GM18861 (cell line): ENCODE data around the gene RNF19B.

Experiments used
- ATAC-seq: cut with Tn5 transposase; IDR thresholded peaks from one replicate; pipeline ENCODE4 v1.9.1; 2021; ENCODE audit not compliant: unreplicated experiment

Gene RNF19B

DNA sequence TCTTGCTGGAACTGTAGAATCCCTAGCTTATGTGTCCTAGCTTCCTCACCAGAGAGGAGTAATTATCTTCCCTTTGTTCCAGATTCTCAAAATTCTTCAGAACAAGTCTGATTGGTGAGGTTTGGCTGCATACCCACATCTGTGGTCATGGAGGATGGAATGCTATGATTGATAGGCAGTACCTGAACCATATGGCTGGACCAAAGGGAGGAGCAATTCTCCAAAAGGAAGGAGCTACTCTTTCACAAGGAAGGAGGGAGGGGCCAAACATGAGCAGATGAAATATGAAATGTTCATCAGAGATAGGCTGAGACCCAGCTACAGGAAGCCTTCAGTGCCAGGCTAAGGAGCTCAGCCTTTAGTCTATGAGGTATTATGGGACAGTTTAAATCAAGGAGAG lies 5.0 kb upstream of the RNF19B start:
- no peak for ATAC-seq

DNA sequence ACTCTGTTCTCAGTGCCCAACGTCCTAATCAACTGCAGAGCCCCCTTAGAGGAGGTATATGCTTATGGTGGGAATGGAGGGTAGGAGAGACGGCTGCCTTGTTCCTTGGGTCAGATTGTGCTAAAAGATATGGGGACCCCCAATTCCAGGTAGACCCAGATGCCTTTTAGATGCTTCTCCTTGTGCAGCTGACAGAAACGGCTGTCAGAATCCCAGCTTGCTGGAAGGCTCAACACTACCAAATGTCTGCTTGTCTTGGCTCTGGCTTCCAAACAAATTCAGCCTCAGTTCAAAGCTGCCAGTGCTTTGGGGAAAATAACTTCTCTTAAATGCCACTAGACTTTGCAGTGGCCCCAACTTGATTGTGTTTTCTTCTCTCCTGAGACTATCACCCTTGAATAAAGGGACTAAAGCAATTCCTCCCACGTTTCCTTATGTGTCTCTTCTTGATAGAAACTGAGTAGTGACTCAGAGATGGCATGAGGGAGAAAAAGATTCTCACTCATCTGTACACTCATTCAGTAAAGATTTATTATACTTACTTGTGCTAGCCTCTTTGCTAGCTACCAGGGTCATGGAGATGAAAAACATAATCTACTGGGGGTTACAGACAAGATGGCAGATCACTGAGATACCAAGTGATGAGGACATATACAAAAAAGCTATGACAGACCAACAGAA lies 3.4 kb upstream of the RNF19B start:
- no peak for ATAC-seq

DNA sequence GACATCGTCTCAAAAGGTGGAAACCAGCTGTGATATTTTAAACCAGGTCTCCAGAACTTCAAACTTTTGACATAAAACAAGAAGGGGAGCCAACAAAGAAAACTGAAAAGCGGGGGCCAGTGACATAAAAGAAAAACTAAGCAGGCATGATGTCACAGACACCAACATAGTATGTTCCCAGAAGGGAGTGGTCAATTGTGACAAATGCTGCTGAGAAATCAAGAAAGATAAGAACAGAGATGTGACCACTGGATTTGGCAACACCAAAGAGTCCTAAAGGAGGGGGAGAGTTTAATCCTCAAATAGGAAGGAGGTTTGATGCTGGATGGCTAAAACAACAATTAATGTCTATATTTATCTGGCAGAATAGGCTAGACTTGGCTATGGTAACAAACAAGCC lies 2.3 kb upstream of the RNF19B start:
- no peak for ATAC-seq

DNA sequence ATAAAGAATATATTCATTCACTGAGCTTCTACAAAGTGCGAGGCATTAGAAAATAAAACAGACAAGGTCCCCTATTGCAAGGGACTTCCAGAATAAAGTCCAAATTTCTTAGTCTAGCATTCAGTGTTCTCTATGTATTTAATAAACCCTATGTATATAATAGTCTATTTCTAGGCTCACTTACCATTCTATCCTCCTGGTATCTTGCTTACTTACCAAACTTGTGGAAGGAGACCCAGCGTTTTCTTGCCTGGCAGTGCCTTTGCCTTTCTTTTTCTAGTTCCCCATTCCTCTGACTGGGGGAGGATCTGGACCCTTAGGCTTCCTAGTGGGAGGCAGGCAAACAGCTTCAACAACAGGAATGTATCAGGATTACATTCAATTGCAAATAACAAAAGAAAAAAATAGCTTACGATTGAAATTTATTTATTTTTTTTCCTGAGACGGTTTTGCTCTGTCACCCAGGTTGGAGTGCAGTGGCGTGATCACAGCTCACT lies 690 bp upstream of the RNF19B start:
- ATAC-seq, result no peak

DNA sequence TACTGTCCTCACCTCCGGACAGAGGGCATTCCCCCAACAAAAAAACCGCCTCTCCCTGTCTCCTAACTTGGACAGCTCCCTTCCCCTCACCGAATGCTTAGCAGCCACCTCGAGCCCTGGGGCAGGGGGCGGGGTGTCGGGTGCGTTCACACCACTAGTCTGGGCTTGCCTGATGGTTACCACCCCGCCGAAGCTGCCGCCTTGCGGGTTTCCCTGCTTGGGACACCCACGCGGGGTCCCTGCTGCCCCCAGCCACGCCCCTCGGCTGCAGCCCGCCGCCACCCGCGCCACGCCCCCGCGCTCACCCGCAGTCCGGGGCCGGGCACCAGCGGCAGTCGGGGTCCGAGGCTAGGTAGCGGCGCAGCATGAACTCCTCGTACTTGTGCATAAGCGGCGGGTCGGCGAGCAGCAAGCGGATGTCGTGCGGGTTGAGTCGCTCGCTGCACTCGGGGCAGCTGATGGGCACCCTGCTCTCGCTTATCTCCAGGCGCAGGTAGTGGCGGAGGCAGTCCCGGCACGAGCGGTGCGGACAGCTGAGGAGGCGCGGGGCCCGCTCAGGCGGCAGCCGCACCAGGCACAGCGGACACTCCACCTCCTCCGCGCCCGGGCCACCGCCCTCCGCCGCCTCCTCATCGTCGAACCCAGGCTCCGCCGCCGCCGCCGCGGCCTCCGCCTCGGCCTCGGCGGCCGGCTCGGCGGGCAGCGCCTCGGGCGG lies 706 bp downstream of the RNF19B start:
- ATAC-seq, result peak; percentile 8

DNA sequence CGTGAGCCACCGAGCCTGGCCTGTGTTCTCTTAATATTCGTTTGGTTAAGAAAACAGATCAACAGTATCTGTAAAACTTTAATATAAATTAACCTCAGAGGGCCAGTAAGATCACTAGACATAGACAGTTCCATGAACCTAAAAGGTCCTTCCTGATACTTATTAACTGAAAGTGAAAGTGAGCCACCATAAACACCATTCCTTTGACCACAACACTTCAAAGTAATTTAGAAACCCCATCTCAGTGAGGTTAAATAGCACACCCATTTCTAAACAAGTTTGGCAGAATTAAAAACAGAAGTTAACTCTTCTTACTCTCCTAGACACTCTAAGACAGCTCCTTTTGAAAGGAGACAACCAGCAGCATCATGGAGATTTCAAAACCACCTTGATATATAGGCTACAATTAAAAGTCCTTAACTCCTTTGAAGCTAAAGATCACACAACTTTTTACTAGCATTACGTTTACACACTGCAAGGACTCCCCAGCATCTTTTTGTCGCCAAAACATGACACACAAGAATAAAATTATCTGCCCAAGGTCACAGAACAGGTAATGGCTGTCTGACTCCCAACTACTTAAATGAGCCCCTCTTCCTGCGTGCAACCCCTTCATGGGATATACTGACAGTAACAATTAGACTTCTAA lies 2.2 kb downstream of the RNF19B start:
- ATAC-seq, result no peak

DNA sequence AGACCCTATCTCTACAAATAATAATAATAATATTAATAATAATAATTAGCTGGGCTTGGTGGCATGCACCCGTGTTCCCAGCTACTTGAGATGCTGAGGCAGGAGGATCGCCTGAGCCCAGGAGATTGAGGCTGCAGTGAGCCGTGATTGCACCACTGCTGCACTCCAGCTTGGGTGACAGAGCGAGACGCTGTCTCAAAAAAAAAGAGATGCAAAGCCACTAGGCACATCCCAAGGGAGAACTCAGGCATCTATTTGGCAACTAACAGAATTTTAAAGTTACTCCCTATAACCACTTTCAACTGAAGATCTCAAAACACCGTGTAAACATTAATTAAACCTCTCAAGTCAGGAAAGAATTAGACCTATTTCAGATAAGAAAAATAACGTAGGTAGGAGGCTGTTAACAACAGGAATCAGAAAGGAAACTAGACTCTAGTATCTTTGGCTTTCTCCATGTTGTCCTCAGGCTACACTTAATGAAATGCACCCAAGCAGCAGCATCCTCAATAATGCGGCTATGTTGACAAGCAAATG lies 3.7 kb downstream of the RNF19B start:
- ATAC-seq, result no peak

DNA sequence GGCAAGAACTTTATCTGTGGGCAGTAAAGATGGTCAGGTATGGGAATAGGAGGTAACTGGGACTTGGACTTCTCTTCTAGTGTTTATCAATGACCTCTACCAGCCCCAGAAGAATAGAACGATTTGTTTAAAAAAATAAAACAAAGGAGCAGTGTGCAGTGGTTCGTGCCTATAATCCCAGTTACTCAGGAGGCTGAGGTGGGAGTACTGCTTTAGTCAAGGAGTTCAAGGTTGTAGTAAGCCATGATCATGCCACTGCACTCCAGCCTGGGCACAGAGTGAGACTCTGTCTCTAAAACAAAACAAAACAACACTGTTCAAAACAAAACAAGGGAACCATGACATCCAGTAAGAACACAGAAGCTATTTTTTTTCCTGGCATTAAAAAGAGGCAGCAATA lies 4.3 kb downstream of the RNF19B start:
- ATAC-seq, result no peak

DNA sequence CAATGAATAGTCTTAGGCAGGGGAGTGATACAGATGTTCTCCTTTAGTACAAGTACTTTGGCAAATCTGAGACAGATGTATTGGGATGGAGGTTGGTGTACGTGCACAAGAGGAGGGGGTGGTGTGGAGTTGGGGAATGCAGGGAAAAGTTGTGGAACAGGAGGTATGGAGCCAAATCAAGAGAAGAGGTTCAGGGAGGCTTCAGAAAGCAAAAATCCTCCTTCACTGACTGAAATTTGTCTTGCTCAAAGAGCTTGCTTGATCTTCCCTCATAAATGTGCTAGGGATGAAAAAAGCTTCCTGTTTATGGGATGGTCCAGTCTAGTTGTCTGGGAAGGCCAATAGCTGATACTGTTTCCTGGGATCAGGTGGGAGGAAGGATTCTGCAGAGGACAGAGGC lies 5.8 kb downstream of the RNF19B start:
- ATAC-seq, result no peak

DNA sequence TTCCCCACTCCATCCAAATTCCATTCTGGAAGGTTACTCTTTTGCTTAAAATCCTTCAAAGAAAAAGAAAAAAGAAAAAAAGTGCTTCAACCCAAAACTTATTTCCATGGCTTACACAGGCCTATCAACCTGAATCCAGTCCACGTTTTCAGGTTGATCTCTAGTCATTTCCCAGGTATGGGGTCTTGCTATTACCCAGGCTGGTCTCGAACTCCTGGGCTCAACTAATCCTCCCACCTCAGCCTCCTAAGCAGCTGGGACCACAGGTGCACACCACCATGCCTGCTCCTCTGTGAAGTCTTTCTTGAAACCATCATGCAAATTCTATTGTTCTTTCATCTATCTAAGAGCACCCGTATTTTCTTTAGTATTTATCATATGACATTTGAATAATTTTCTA lies 7.6 kb downstream of the RNF19B start:
- no peak for ATAC-seq

DNA sequence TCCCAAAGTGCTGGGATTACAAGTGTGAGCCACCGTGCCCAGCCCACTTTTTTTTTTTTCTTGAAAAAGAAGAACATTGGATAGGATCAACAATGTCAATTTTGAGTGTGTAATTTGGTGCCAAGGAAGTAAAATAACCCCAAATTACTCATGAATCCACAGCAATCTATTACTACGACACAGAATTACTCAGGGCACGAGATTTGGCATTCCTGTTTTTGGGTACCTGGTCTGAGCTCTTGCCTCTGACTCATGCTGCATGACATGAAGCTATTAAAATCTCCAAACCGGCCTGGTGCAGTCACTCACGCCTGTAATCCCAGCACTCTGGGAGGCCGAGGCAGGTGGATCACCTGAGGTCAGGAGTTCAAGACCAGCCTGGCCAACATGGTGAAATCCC lies 10.4 kb downstream of the RNF19B start:
- ATAC-seq, result no peak

DNA sequence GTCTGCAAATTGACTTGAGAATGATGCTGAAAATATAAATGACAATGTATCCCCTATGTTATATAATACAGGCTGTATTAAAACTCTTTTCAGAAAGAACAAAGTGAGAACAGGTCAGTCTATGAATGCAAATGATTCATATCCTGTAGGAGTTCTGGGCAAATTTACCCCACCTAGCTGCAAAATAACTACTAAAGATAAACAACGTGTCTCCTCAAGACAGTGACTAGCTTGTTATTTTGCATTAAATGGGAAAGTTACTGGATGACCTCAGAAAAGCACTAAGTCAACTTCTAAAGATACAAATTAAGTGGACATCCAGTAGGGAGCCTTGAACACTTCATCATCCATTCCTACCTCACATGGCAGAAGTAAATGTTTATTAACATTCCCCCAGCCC lies 11.1 kb downstream of the RNF19B start:
- no peak for ATAC-seq

DNA sequence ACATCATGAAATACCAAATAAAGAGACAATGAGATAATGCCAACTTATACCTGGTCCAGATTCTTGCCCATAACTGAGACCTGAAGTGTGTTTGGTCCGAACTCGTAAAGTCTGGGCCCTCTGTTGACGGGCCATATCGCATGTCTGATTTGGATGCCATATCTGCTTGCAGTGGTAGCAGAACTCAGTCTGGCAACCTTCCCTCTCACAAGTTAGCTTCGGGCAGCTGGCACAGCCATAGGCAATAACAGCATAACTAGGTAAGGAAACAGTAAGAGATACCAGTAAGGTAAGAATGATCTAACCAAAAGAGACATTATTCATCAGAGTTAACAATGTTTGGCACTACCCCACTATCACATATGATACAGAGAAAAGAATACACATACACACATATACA lies 15.1 kb downstream of the RNF19B start:
- no peak for ATAC-seq

DNA sequence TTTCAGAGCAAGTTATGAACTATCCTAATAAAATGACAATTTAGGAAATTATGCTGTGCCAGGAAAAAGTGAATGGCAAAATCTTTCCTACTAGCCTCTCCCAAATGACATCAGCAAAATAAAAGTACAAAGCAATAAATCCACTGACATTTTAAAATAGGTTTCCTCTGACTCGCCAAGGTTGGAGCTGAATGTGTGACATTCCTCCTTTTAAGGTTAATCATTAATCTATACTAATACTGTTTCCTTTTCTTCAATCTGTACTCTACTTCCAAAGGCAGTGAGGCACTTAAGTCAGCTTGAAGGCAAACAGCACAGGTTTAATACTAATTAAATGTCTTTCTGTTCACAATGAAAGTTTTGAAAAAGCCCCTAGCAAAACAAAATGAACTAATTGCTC lies 15.7 kb downstream of the RNF19B start:
- ATAC-seq, result no peak

DNA sequence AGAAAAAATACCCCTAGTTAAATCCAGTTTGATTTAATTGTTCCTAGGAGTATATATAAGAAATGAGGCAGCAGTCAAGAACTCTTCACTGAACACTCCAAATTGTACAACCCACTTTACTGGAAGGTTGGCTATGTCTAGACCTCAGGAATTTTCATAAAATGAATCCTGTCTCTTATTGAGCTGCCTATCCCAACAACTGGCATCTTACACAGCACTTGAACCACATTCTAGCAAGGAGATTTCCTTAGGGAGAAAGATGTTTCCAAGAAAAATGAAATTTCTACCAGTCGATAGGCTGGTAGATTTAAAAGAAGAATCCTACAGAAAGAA lies 16.3 kb downstream of the RNF19B start:
- ATAC-seq, result no peak

DNA sequence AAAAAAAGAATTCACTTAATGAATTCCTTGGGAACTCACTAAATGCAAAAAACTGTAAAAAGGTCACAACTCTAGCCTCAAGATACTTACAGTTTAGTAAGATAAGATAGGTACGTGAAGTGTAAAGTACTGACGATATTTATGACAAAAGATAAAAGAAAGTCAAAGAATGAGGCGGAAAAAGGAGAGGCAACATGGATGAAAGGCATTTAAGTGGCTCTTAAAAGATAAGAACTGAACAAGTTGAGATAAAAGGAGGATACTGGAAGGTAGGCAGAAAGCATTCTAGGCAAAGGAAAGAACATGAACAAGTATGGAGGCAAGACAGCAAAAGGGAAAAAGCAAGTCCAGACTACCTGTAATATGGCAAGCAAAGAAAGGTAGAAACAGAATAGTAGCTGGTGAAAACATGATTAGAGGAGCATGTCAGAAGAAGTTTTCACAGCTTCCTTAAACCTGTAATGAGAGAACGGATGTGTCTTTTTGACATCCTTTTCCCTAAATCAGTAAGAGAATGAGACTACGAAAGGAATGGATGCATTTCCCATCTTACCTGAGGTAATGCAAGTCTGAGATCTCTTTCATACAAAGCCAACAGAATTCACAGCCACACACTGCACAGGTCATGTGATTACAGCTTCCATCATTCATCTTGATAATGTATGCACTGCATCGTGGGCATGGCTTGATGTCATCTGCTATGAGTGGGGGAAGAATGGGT lies 16.8 kb downstream of the RNF19B start:
- no peak for ATAC-seq

DNA sequence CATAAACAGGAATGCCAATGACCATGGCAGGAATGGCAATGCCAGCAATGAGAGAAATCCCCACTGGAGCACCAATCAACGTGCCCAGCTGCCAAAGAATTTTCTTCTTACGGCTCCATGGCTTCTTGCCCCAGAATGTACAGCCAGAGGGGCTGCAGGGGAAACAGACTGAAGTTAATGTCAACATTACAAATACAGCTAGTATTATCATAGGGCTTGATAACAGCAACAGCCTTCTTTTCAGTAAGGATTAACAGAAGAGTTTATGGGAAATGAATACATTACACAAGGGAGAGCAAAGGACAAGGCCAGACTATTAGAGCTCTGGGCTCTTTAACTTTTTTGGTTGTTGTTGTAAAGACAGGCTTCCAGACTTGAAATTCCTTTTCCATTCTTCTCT lies 18.2 kb downstream of the RNF19B start:
- ATAC-seq, result no peak

DNA sequence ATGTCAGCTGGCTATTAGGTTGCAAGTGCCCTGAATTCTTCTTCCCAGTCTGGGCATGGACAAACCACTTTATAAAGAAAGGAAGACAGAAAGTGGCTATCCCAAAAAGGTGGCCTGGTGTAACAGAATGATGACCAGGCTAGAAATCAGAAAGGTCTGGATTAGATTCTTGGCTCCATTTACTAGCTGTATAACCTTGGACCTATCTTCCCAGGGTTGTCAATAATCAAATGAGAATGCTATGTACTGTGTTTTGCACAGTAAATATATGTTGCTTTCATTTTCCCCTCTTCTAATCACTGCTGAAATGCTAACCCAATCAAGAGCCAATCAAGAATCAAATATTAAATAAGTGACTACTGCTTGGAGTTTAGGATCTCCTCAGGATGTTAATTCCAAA lies 20.4 kb downstream of the RNF19B start:
- no peak for ATAC-seq

DNA sequence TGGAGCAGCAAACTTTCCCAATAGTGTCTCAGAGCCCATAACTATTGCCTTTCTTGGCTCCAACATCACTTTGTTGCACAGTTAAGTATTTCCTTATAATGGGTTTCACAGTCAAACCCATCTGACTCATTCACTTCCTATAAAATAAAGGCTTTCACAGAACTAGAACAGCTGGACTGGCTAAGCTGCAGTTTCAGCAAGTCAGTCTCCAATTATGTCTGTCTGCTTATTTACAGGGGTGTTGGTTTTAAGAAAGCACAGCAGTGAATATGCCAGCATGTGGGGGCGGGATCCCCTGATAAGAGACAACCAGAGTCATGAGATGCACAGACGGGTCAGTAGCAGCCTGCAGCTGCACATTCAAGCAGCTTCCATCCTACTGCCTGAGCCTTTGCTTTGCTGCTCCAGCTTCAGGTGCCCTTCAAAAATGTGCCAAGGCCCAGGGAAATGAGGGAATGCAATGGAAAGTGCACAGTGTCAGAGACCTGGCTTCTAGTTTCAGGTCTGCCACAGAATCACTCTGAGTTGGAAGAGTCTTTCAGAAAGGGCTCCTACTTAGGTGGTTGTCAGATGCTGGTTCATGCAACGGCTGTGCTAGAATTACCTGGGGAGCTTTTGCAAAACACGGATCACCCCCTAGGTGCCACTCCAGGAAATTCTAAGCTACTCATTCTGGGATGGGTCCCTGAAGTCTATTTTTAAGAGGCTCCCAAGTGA lies 24.8 kb downstream of the RNF19B start:
- no peak for ATAC-seq

DNA sequence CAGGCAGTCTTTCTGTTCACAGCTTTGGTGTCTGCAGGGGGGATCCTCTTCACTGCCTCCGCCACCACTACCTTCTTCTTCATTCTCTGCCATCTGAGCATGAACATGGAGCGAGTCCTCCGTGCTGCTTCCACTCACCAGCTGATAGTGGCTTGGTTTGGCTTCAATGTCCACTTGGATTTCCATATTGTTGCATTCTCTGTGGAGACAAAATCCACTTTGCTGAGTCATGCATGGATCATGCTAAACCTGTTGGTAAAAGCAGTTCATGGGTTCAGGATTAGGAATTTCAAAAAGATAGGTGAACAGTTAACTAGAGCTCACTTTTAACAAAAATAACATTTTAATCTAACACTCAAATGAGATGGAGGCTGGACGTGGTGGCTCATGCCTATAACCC lies 27.5 kb downstream of the RNF19B start:
- ATAC-seq, result no peak

DNA sequence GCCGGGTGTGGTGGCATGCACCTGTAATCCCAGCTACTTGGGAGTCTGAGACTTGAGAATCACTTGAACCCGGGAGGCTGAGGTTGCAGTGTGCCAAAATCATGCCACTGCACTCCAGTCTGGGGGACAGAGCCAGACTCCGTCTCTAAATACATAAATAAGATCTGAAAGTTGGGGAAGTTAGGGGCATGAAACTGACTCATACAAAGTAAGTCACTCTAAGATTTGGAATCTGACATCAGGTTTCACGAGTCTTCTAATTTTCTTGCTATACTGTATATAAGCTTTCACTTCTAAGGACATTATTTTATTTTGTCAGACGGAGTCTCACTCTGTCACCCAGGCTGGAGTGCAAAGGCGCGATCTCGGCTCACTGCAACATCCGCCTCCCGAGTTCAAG lies 30.1 kb downstream of the RNF19B start:
- no peak for ATAC-seq
